Measurements from ENCODE around the gene SH2D3C.
"Not testable (repeated sequence)": the region's sequence is repeated elsewhere in the genome, so short reads cannot be mapped to it uniquely, and the experiment has no call there.

Gene SH2D3C

GRCh38 chr9:127783111-127784008 is 4.9 kb upstream of the SH2D3C start:
- peaks cover 0 to 17% of the 10 kb centered on the region in 2 experiments; a peak in 1 of 3 replicates for H3K36me3 ChIP-seq (ENCODE audit: control insufficient read depth in 2 of 2, insufficient read depth in 1 of 2, low read length in 2 of 2)
- H3K4me1 ChIP-seq (ENCODE audit: control insufficient read depth, insufficient read depth, low read length): no peaks in the 10 kb centered on the region
- ChIA-PET CTCF (interaction anchor here (0.7 to 4.1 kb wide), 10 partner anchors 9 to 293 kb away, joined by 3 to 44 read pairs (median 5); partner anchors contain the start of gene TOR2A), POLR2A (no interaction called here)
- TF ChIP-seq ZNF354C (tag by site-specific recombination; IDR thresholded peaks at IDR 0.05; ENCODE audit: borderline replicate concordance, low read depth): no peak
- TF ChIP-seq SCRT1 (tag by site-specific recombination; IDR thresholded peaks at IDR 0.05; ENCODE audit: borderline replicate concordance): no peak
- TF ChIP-seq GLI2 (tag by site-specific recombination; IDR thresholded peaks at IDR 0.05; ENCODE audit: borderline replicate concordance, low read depth): no peak
- no peak for TF ChIP-seq ZNF560 (tag by site-specific recombination; IDR thresholded peaks at IDR 0.05; ENCODE audit: borderline replicate concordance)
- TF ChIP-seq OVOL3 (tag by site-specific recombination; IDR thresholded peaks at IDR 0.05): no peak
- TF ChIP-seq ZNF501 (tag by site-specific recombination; IDR thresholded peaks at IDR 0.05): no peak
- H3K9me3 ChIP-seq (ENCODE audit: control insufficient read depth, insufficient read depth, low read depth, low read length): no peaks in the 10 kb centered on the region
- no peak overlapping the region for H3K4me3 ChIP-seq (ENCODE audit: low read depth, low read length)
- H3K27ac ChIP-seq (ENCODE audit: extremely low read depth, low read depth, low read length): no peak overlapping the region

DNA sequence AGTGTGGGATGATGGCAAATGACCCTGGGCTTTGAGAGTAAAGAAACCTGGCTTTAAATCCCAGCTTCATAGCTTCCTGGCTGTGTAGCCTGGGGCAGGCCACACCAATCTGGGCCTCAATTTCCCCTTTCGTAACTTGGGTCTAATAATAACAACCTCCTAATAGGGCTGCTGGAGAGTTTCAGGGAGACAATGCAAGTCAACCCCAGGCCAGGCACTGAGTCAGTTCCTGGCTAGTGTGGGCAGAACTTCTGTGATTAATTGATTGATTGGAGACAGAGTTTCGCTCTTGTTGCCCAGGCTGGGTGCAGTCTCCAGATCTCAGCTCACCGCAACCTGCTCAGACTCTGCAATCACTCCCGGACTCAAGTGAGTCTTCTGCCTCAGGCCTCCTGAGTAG is 3.3 kb upstream of the SH2D3C start:
- CTCF ChIA-PET: interaction anchor here (0.9 to 3.1 kb wide), 2 partner anchors 41 to 47 kb away, joined by 3 to 11 read pairs; partner anchors contain the start of gene TOR2A

GRCh38 chr9:127780909-127781308 is 2.4 kb upstream of the SH2D3C start:
- ChIA-PET CTCF (interaction anchor here (0.6 to 3.1 kb wide), 4 partner anchors 17 to 89 kb away, joined by 3 to 11 read pairs (median 3); partner anchors contain the start of gene TOR2A), POLR2A (interaction anchor here (0.7 to 2.4 kb wide), 4 partner anchors 10 to 271 kb away, joined by 3 to 9 read pairs (median 4); partner anchors contain the start of gene TOR2A)
- H3K27ac ChIP-seq (ENCODE audit: extremely low read depth, low read depth, low read length); H3K4me3 ChIP-seq (ENCODE audit: low read depth, low read length); H3K36me3 ChIP-seq (ENCODE audit: control insufficient read depth in 2 of 2, insufficient read depth in 1 of 2, low read length in 2 of 2); H3K9me3 ChIP-seq (ENCODE audit: control insufficient read depth, insufficient read depth, low read depth, low read length); H3K4me1 ChIP-seq (ENCODE audit: control insufficient read depth, insufficient read depth, low read length): not testable (repeated sequence)

More for the DNA sequence above, 3.3 kb upstream of the SH2D3C start:
- TF ChIP-seq REPIN1 (tag by site-specific recombination; IDR thresholded peaks at IDR 0.05; ENCODE audit: low read depth) (no peak), HOXD13 (CRISPR knock-in tag; IDR thresholded peaks at IDR 0.05; ENCODE audit: borderline replicate concordance) (no peak), ELK4 (IDR thresholded peaks at IDR 0.05; ENCODE audit: borderline replicate concordance, low read depth, low read length) (no peak), ZNF23 (tag by site-specific recombination; IDR thresholded peaks at IDR 0.05; ENCODE audit: borderline replicate concordance) (no peak), KLF1 (tag by site-specific recombination; IDR thresholded peaks at IDR 0.05) (no peak), ZNF366 (tag by site-specific recombination; conservative IDR thresholded peaks at IDR 0.05) (no peak), YY1 (tag by site-specific recombination; IDR thresholded peaks at IDR 0.05) (no peak), ZNF747 (tag by site-specific recombination; IDR thresholded peaks at IDR 0.05) (no peak), FEZF1 (tag by site-specific recombination; IDR thresholded peaks at IDR 0.05) (no peak)
- TF ChIP-seq, protein P1, sequence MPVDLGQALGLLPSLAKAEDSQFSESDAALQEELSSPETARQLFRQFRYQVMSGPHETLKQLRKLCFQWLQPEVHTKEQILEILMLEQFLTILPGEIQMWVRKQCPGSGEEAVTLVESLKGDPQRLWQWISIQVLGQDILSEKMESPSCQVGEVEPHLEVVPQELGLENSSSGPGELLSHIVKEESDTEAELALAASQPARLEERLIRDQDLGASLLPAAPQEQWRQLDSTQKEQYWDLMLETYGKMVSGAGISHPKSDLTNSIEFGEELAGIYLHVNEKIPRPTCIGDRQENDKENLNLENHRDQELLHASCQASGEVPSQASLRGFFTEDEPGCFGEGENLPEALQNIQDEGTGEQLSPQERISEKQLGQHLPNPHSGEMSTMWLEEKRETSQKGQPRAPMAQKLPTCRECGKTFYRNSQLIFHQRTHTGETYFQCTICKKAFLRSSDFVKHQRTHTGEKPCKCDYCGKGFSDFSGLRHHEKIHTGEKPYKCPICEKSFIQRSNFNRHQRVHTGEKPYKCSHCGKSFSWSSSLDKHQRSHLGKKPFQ (tag by site-specific recombination; IDR thresholded peaks at IDR 0.05): no peak
- H3K36me3 ChIP-seq (ENCODE audit: control insufficient read depth in 2 of 2, insufficient read depth in 1 of 2, low read length in 2 of 2): peaks cover 0 to 2% of the 10 kb centered on the region in 2 experiments; a peak in 1 of 3 replicates
- POLR2A ChIA-PET: interaction anchor here (0.7 kb wide), 1 partner anchor 10 kb away, joined by 3 read pairs; no protein-coding TSS in a partner anchor
- no peaks in the 10 kb centered on the region for H3K4me1 ChIP-seq (ENCODE audit: control insufficient read depth, insufficient read depth, low read length)
- H3K4me3 ChIP-seq (ENCODE audit: low read depth, low read length): no peak overlapping the region
- no peak overlapping the region for H3K27ac ChIP-seq (ENCODE audit: extremely low read depth, low read depth, low read length)
- H3K9me3 ChIP-seq (ENCODE audit: control insufficient read depth, insufficient read depth, low read depth, low read length): no peaks in the 10 kb centered on the region

Data from HEK293 (cell line).